NCI-H345 treated with DMSO at 0.1 percent for 48 hours (cell line): ENCODE measurements around the gene WDR6.

Source experiments
- DNase-seq: peaks from one replicate; lab custom pipeline; 2025; ENCODE audit not compliant: unreplicated experiment; lab: John Stamatoyannopoulos, UW

WDR6 gene

DNA sequence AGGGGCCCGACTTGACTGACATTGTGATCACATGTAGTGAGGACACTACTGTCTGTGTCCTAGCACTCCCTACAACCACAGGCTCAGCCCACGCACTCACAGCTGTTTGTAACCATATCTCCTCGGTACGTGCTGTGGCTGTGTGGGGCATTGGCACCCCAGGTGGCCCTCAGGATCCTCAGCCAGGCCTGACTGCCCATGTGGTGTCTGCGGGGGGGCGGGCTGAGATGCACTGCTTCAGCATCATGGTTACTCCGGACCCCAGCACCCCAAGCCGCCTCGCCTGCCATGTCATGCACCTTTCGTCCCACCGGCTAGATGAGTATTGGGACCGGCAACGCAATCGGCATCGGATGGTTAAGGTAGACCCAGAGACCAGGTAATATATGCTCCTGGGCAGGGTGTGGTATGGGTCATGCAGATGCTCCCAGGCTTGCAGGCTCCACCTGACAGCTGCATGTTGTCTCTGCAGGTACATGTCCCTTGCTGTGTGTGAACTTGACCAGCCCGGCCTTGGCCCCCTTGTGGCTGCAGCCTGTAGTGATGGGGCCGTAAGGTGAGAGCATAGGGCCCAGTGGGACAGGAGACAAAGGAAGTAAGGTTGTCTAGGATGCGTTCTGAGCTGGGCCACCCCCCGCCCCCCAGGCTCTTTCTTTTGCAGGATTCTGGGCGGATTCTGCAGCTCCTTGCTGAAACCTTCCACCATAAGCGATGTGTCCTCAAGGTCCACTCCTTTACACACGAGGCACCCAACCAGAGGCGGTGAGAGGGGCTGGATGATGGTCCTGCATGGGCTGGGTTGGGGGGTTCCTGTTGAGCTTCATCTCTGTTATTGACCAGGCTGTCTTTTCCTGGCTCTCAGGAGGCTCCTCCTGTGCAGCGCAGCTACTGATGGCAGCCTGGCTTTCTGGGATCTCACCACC is 6.8 kb downstream of the WDR6 start:
- no peak for DNase-seq

DNA sequence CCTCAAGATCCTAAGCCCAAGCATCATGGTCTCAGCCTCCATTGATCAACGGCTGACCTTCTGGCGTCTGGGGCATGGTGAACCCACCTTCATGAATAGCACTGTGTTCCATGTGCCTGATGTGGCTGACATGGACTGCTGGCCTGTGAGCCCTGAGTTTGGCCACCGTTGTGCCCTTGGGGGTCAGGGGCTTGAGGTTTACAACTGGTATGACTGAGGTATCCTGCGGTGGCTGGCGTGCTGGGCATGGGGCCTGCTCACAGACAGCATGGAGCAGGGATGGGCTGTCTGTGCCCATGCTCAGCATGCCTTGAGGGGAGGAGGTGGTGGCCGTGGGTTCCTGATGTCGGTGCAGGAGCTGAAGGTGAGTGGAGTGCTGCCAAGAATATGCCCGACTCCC is 7.9 kb downstream of the WDR6 start:
- no peak for DNase-seq

DNA sequence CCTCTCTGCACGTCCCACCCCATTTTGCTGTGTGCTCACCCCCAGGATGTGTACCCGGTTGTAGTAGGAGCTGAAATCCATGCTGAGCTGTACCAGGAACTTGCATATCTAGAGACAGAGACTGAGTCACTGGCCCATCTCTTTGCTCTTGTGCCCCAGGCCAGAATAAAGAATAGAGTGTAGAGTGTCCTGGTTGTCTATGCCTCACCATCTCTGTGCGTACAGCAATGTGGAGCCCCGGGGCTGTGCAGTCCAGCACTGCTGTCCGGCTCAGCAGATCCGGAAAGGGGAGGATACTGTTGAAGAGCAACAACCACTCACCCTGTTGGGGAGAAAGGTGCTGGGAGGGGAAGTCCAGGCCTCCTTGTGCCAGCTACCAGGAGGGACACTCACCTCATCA is 8.6 kb downstream of the WDR6 start:
- no peak for DNase-seq

DNA sequence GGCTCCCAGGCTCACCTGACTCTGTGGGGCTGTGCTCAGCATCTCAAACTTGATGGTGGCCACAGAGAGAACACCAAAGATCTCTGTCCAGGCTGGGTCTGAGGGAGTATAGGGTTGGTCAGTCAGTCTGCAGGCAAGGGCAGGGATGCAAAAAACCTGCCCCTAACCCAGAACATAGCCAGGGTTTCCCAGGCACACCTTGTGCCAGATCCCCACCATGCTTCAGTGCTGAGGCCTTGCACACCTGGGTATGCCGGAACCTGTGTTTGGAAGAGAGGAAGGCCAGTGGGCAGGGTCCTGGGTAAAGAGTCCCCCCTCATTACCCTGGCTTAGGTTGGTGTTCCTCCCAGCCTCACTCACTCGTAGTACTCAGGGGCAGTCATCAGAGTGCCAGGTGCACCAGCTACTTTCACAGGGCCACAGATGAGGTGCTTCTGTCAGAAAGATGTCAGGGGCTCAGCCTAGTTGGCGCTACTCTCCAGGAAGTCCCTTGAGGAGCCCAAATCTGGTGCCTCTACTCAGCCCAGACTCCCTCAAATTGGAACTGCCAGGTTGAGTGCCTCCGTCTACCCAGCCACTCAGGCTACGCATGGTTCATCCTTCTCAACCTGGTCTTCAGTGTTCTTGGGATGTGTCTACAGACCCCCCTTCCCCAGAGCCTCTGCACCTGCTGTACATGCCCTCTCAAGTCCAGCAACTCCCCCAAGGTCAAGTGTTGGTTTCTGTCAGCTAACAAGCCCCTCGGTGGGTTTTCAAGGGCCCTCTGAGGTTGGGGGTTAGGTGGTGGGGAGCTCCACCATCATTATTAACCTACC is 9.4 kb downstream of the WDR6 start:
- DNase-seq, result no peak

DNA sequence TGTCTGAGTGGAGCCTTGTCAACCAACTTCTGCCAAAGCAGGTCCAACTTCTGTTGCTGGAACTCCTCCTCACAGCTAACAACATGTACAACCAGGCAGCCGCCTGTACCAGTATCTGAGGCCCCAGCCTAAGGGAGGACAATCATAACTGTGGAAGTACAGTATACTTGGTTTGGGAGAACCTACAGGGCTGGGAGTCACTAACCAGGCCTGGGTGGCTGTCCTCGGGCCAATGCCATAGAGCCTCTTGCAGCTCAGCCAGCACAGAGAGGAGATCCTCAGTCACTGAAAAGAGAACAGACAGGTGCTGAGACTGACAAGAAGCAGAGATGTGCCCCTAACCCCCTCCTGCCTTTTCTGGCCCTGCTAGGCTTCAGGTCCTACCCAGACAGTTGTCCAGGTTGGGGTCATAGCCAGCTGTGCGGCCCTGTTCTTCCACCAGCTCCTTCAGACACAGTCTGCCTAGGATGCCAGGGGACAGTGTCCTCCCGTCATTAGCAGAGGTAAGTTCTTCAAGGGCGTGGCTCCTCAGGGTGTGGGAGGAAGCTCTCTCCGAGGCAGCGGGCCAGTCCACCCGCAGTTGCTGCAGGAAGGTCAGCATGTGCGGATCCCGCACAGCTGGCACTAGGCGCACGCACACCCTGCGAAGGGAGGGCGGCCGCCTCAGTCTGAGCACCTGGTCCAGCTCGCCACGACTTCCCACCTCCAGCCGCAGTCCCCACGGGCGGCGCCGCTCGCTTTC is 10.2 kb downstream of the WDR6 start:
- DNase-seq, result no peak

- peak; percentile 29 for DNase-seq
These were observed 10.9 kb downstream of the WDR6 start, which contains the start of gene DALRD3 for GRCh38 chr3:49017971-49018706. DALRD3 (minus strand) TSS chr3:49018580; CDS start chr3:49018564, 16 bp downstream.

GRCh38 chr3:49018707-49019006 is 11.5 kb downstream of the WDR6 start:
- no peak for DNase-seq

DNA sequence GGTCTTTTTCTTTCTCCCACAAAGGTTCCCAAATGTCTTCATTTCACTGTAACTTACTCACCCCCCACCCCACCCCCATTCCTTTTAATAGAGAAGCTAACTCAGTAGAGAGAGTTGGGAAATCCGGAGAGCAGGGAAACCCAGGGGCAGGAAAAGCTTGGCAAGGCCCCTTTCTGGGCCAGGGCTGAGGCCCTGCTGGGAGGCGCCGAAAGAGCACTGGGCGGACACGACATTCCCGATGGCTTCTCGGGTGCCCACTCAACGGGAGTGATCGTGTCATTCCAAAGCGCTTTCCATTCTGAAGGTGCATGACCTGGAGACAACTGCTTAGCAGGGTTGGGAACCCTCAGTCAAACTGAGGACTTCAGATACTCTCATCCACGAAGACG is 12.7 kb downstream of the WDR6 start:
- DNase-seq, result no peak

DNA sequence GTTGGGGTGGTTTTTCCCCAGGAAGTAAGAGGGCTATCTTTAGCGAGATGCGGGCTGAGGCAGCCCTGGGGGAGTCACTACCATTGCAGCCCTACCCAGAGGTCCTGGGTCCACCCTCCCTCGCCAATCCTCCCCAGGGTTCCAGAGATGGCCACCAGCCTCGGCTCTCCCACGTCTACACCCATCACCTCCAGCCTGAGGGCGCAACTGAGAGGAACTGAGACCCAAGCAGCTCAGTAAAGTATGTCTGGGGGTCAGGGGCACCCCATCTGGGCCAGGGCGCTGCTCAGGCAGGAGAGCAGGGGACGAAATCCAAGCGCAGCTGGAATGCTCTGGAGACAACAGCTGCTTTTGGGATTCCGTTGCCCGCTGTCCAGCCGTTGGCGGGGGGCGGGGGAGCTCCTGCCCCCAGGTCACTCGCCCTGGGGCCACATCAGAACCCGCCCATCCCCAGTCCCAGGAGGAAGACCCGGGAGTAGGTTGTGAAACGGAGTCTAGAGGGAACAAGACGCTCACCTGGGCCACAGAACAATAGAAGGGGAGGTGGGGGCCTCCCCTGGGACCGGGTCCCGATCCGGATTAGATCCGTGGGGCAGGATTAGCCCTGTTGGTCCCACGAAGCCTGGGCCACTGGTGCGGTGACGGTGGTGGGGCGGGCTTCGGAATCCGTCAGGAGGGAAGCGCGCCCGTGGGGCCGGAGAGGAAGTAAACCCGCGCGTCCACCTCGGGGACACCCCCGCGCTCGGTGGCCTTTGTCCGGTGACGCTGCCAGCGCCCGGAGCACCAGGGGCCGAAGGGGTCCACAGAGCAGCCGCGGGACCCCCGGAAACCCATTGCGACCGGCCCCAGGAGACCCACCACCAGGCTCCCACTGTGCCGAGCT is 13.4 kb downstream of the WDR6 start:
- DNase-seq, result no peak

GRCh38 chr3:49021213-49021812 is 14.1 kb downstream of the WDR6 start:
- DNase-seq, result peak; percentile 92

DNA sequence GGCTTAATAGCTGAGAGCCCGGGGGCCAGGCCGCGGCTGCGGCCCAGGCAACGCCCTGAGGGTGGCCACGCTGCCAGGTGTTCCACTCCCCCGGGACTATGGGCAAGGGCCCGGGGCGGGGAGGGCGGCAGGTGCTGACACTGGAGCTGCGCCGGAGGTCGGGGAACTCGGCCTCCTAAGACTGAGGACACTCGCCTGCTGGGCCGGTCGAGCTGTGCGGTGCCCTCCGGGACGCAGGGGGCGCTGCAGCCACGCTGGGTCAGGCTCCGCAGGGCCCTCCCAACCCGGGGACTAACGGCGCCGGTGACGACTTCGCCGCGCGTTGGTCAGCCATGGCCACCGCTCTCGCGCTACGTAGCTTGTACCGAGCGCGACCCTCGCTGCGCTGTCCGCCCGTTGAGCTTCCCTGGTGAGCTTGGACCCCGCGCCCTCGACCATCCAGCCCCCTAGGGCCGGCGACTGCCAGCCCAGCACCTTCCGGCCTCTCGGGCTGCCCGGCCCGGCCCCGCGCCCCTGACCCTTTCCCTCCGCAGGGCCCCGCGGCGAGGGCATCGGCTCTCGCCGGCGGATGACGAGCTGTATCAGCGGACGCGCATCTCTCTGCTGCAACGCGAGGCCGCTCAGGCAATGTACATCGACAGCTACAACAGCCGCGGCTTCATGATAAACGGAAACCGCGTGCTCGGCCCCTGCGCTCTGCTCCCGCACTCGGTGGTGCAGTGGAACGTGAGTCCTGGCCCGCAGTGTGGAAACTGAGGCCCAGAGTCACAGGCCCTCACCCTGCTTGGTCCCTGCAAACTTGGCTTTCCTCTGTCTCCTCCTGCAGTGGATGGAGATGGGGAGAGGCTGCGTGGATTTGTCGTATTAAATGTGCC is 14.9 kb downstream of the WDR6 start, which contains the start of gene NDUFAF3:
Gene NDUFAF3 (plus strand): TSS at position 309 of the 875 bp plus-strand sequence. CDS start 24 bp downstream, at position 333.
- DNase-seq, result peak; percentile 92

DNA sequence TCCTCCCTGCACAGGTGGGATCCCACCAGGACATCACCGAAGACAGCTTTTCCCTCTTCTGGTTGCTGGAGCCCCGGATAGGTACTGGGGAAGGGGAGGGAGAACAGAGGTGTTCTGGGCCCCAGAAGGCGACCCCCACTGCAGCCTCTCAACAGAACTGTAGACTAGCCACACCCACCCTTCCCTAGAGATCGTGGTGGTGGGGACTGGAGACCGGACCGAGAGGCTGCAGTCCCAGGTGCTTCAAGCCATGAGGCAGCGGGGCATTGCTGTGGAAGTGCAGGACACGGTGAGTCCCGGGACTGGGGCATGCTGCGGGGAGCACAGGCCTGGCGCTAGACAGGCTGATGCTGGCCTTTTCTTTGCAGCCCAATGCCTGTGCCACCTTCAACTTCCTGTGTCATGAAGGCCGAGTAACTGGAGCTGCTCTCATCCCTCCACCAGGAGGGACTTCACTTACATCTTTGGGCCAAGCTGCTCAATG is 15.5 kb downstream of the WDR6 start:
- no peak for DNase-seq

- DNase-seq, result no peak
These were observed 16.6 kb downstream of the WDR6 start for GRCh38 chr3:49023775-49024174.

DNA sequence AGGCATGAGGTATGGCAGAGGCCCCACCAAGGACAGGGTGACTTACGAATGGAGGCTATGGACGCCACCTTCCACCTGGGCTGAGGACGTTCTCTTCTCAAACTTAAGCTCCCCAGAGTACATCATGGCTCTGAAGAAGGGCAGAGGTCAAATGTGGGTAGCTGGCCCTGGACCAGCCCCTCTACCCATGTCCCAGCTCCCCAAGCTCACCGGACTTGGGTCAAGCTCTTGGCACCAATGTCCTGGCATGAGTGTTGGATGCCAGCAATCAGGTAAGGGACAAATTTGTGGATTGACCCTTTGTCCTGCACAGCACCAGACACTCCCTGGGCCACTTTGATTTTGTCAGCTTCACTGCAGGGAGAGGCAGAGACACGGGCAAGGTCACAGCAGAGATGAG is 17.3 kb downstream of the WDR6 start:
- no peak for DNase-seq

DNA sequence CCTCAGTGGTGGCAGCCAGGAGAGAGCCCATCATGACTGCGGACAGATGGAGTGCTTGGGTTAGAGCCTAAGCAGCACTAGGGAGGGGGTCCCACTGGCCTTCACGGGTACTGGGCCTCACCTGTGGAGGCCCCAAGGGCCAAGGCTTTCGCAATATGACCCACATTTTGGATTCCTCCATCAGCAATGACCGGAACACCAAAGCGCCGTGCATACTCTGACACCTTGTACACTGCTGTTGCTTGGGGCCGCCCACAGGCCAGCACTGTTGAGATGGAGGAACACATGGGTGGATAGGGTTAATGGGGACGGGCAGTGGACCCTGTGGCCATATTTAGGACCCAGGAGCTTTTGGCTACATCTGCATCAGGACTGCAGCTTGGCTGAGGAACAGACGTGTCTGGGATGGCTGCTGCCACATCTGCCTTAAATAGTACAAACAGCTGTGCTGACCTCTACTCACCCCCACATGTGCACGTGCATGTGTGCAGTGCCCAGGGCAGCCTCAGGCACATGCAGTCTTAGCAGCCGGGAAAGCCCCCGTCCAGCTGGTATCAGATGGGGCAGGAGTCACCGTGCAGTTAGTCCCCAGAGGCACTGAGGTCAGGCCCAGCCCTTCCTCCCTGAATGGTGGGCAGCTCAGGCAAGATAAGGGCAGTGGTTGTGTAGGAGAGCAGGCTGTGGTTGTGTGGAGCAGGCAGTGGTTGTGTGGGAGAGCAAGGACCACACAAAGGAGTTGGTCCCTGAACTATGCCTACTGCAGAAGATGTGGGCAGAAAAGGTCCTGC is 18.0 kb downstream of the WDR6 start:
- DNase-seq, result no peak

DNA sequence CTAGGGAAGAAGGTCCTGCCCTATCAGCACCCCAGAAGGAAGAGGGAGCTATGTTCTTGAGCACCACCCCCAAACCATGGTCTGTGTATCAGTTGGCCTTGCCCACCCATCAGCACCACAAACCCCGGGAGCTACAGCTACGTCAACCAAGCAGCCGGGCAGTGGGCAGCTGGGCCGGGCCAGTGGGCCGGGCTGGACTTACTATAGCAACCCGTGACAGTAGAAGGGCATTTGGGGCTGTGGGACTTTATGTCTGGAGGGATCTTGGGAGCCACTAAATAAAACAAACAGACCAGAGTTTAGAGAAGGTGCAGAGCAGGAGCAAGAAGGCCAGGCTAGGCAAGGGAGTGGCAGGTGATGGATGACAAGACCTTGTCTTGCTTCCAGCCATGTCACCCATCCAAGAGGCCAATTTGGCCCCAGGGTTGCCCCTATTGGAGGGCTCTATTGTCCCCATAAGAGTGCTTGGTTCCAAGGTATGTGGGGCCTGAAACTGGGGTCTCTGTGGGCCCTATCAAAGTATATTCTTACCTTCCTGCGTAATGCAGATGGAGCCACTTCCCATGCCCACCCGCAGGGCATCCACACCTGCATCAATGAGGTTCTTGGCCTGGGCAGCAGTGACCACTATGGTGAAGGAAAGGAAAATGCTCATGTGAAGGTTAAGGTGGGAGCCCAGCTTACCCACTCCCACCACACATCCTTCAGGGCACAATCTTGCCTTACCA is 18.8 kb downstream of the WDR6 start:
- DNase-seq, result no peak

DNA sequence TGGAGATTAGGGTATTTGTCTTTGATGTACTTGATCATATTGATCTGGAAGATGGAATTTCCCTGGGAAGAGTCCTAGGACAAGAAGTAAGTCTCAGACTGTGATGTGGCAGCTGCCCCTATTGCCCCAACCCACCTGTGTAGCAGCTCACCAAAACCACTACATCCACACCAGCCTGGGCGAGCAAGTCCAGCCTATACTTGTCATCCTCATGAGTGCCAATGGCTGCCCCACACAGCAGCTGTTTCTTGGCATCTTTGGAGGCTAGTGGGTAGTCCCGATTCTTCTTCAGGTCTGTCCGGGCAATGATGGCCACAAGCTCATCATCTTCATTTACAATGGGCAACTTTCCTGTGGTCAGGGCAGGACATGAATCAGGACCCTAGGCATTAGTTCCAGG is 19.3 kb downstream of the WDR6 start:
- no peak for DNase-seq
